Ureter (tissue), 1 donor: ENCODE measurements around the gene NSMCE4A. TPM values are rescaled to one million over a fixed set of nuclear protein-coding genes. Genes with fewer than 3 reads are reported as not detected.
"Not testable (repeated sequence)": the region's sequence is repeated elsewhere in the genome, so short reads cannot be mapped to it uniquely, and the experiment has no call there.

Experiments used
- DNase-seq: peaks from one replicate; pipeline ENCODE4 v3.0.0-alpha.2; 2020; ENCODE audit warnings: low spot score
- total RNA-seq: library from RNA; stranded (reverse); gene quantifications from one replicate; pipeline ENCODE4 v1.2.4, GENCODE V29; 2023
- donor health status: DM: yes; HTN: yes; CAD: no.

NSMCE4A gene
- total RNA-seq, 1 donor from 2014 or later: 73.7 TPM

DNA sequence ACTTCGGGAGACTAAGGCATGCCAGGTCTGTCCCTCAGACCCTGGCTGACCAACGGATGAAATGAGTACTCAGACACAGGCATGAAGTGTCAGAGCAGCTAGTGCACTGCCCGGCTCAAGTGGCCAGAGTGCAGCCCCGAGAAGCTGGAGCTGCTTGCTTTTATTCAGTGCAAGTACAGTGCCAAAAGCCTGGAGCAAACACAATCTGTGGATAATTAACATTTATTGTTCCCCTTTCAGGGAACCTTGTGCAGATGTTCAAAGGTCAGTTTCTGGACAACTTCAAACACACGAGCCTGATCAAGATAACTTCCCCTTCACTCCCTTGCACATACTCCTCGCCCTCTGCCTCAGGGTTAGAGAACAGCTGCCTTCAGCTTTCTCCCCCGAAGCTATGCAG, 39.3 kb downstream of the NSMCE4A start:
- no peak for DNase-seq

- not testable (repeated sequence) for DNase-seq
Observed at GRCh38 chr10:121930268-121931085, 44.5 kb downstream of the NSMCE4A start.

GRCh38 chr10:121929585-121930267, 45.3 kb downstream of the NSMCE4A start:
- not testable (repeated sequence) for DNase-seq

- no peak for DNase-seq
Observed at GRCh38 chr10:121928528-121928884, 46.5 kb downstream of the NSMCE4A start.

GRCh38 chr10:121927841-121928527, 47.0 kb downstream of the NSMCE4A start, which contains the start of gene ATE1:
ATE1 (minus strand) TSS chr10:121928031; CDS start chr10:121927949, 82 bp downstream.
- DNase-seq: peak; percentile 93

- peak; percentile 53 for DNase-seq
Observed at GRCh38 chr10:121927318-121927840, 47.6 kb downstream of the NSMCE4A start.

- DNase-seq: no peak
Observed at GRCh38 chr10:121926671-121927317, 48.2 kb downstream of the NSMCE4A start.

- no peak for DNase-seq
Observed at GRCh38 chr10:121926157-121926556, 48.9 kb downstream of the NSMCE4A start.

DNA sequence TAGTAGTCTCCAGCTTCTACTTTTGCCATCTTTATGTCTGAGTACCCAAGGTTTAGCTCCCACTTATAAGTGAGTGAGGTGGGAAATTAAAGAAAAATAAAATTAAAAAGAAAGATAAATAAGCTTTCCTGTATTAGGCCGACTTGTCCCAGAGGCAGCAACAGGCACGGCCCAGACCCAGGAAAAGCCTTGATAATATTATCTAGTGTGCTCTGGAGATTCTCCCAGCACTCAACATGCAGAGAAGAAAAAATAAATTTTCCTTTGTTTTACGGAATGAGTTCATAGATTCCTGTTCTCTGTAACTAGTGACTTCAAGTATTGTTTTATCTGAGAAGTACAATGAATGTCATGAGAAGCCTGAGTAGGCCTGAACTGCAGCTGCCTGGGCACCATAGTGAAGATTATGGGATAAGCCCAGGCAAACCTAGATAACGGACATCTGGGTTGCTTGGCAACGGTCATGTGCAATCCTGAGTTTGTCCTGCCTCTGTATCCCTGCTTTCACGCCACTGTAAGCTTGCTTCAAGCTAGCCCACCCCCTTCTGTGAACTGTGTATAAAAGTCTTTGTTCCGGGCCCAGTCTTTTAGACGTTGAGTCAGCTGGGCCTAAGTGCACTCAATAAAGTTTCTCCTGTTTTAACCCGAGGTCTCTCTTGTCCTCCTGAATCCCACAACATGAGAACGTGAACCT, 53.6 kb downstream of the NSMCE4A start:
- no peak for DNase-seq

GRCh38 chr10:121919666-121920065, 55.4 kb downstream of the NSMCE4A start:
- DNase-seq: no peak

GRCh38 chr10:121918800-121919199, 56.2 kb downstream of the NSMCE4A start:
- not testable (repeated sequence) for DNase-seq

DNA sequence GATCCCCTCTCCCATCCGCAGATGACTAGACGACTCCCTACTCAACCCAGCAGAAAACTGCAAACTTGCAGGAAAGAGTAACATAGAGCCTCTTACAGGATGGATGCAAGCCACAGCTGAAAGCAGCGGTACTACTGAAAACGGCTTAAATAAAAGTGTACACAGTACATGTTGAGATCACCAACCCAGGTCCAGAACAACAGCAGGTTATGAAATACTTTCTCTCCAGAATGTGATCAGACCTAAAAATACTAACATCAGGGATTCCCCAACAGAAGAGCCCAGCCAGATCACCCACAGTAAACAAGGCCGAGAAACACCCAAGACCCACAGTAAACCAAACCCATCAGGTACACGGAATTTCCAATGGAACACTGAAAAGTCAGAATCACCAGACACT, 60.4 kb downstream of the NSMCE4A start:
- DNase-seq: no peak

DNA sequence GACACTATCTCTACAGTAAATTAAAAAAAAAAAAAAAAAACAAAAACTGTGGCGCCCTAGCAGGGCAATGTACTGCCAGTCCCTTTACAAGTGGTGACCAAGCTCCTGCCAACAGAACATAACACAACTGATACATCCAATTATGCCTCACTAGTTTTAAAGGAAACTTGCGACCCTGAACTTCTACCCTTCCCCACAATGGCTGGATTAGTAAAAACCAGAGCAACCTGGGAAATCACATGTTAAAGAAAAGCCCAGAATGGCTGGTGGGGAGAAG, 63.7 kb downstream of the NSMCE4A start:
- DNase-seq: no peak

GRCh38 chr10:121910673-121911420, 64.2 kb downstream of the NSMCE4A start:
- no peak for DNase-seq

Other genes starting within 250 kb of the NSMCE4A start
- 36.0 TPM for gene ATE1, start 47.2 kb downstream of the NSMCE4A start, total RNA-seq
- gene TACC2, start 13.9 kb upstream of the NSMCE4A start, total RNA-seq: 98.1 TPM